Activated CD4-positive, alpha-beta T cell treated with anti-CD3 and anti-CD28 coated beads for 36 hours (primary cell): ENCODE measurements around the gene ST6GALNAC1. TPM values are rescaled to one million over a fixed set of nuclear protein-coding genes. Genes with fewer than 3 reads are reported as not detected.
A peak's percentile ranks its signal among the peaks of the same experiment; 100 is the strongest.

Source experiments
- ATAC-seq: fragments of 200-7000 bp; cut with Tn5 transposase; one replicate; pipeline ENCODE4 v1.10.0; 2021; ENCODE audit warnings: mild to moderate bottlenecking, moderate library complexity
- CTCF ChIA-PET: fragments of 350-600 bp; sonication (Branson Sonifier 250); formaldehyde crosslinking; loops from one replicate; lab custom pipeline; 2021; ENCODE audit warnings: antibody characterized with exemption; lab: Charles Lee
- POLR2A ChIA-PET: fragments of 350-600 bp; sonication (Branson Sonifier 250); formaldehyde crosslinking; loops from one replicate; lab custom pipeline; 2021; ENCODE audit warnings: antibody characterized with exemption, inconsistent platforms; lab: Charles Lee
- DNase-seq: peaks from one replicate; pipeline ENCODE4 v3.0.0-alpha.2; 2020
- H3K27ac Mint-ChIP-seq: one replicate; pipeline ENCODE4 v1.8.0; 2021; ENCODE audit warnings: mixed read lengths
- H3K27me3 Mint-ChIP-seq: one replicate; pipeline ENCODE4 v1.8.0; 2021; ENCODE audit warnings: mixed read lengths
- H3K36me3 Mint-ChIP-seq: one replicate; pipeline ENCODE4 v1.8.0; 2021; ENCODE audit warnings: low read depth, mixed read lengths
- H3K4me1 Mint-ChIP-seq: one replicate; pipeline ENCODE4 v1.8.0; 2021; ENCODE audit warnings: mixed read lengths
- H3K4me3 Mint-ChIP-seq: one replicate; pipeline ENCODE4 v1.8.0; 2021; ENCODE audit warnings: mild to moderate bottlenecking, moderate library complexity, mixed read lengths
- H3K9me3 Mint-ChIP-seq: one replicate; pipeline ENCODE4 v1.8.0; 2021; ENCODE audit warnings: low read depth, mixed read lengths
- intact Hi-C, 2 experiments: fragments of 100-400 bp; cut with DNase I in 1 of 2; cut with micrococcal nuclease in 1 of 2; formaldehyde crosslinking; loops; one replicate each; pipeline versions ENCODE4 v1.14.2 to v1.15.1; 2022 to 2024; cut with DNase I, micrococcal nuclease
- total RNA-seq, 2 experiments: library from RNA; stranded (reverse); gene quantifications; one replicate each; pipeline ENCODE4 v1.2.3, GENCODE V29; 2021

ST6GALNAC1 gene, protein sequence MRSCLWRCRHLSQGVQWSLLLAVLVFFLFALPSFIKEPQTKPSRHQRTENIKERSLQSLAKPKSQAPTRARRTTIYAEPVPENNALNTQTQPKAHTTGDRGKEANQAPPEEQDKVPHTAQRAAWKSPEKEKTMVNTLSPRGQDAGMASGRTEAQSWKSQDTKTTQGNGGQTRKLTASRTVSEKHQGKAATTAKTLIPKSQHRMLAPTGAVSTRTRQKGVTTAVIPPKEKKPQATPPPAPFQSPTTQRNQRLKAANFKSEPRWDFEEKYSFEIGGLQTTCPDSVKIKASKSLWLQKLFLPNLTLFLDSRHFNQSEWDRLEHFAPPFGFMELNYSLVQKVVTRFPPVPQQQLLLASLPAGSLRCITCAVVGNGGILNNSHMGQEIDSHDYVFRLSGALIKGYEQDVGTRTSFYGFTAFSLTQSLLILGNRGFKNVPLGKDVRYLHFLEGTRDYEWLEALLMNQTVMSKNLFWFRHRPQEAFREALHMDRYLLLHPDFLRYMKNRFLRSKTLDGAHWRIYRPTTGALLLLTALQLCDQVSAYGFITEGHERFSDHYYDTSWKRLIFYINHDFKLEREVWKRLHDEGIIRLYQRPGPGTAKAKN
- total RNA-seq, result under 1 TPM; 0.88 to 0.89 TPM

DNA sequence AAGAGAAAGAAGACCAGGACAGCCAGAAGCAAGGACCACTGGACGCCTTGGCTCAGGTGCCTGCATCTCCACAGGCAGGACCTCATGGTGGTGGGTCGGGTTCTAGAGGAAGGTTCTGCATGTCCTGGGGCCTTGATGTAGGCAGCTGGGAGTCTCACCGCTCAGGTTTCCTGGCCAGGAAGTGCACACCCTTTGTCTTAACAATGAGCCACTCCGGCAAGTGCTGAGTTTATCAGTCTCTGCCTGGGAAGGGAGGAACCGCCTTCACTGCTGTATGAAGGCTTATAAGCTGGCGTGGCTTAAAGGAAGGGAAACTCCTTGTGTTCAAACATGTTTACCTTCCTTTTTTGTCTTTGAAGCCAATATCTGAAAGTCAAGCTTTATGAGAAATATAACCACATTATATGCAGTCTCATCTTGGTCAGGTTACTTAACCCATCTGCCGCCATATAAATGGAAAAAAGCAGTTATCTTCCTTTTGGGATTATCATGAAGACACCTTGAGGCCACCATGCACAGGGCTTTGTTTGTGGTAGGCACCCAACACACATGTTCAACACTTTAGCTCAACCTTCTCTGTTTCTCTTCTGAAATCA lies at the start of gene ST6GALNAC1:
TSS of gene ST6GALNAC1 (minus strand) at position 205 of the 596 bp plus-strand sequence. CDS start at position 86, 119 bp downstream.
- POLR2A ChIA-PET, result no interaction called here
- H3K4me1 Mint-ChIP-seq, result peaks cover 17% of the 10 kb centered on the region
- intact Hi-C loops, result no loop called here
- no peak within 1 kb of the TSS for H3K27ac Mint-ChIP-seq
- H3K9me3 Mint-ChIP-seq, result no peaks in the 10 kb centered on the region
- H3K27me3 Mint-ChIP-seq, result peaks cover 3% of the 10 kb centered on the region
- DNase-seq (peak; percentile 17), ATAC-seq (no peak)
- CTCF ChIA-PET, result interaction anchor here (0.6 to 1.2 kb wide), 2 partner anchors 20 to 186 kb away, joined by 3 to 5 read pairs; no protein-coding TSS in a partner anchor
- H3K36me3 Mint-ChIP-seq, result no peaks in the 10 kb centered on the region
- peak within 1 kb of the TSS; percentile 0 for H3K4me3 Mint-ChIP-seq

GRCh38 chr17:76691379-76692191 lies 48.0 kb upstream of the ST6GALNAC1 start:
- Mint-ChIP-seq H3K4me3 (no peak overlapping the region), H3K27me3 (no peaks in the 10 kb centered on the region), H3K36me3 (no peaks in the 10 kb centered on the region), H3K4me1 (peaks cover 4% of the 10 kb centered on the region), H3K9me3 (no peaks in the 10 kb centered on the region), H3K27ac (no peak overlapping the region)
- intact Hi-C loops, result no loop called here
- ATAC-seq (no peak), DNase-seq (no peak)
- ChIA-PET POLR2A (interaction anchor here (0.6 kb wide), 1 partner anchor 19 kb away, joined by 12 read pairs; no protein-coding TSS in a partner anchor), CTCF (interaction anchor here (0.7 to 1.1 kb wide), 3 partner anchors 10 to 168 kb away, joined by 3 to 4 read pairs (median 4); no protein-coding TSS in a partner anchor)

GRCh38 chr17:76690596-76691280 lies 47.2 kb upstream of the ST6GALNAC1 start:
- POLR2A ChIA-PET, result interaction anchor here (0.6 kb wide), 1 partner anchor 18 kb away, joined by 12 read pairs; no protein-coding TSS in a partner anchor
- Mint-ChIP-seq H3K9me3 (no peaks in the 10 kb centered on the region), H3K27me3 (no peaks in the 10 kb centered on the region), H3K27ac (no peak overlapping the region), H3K36me3 (no peaks in the 10 kb centered on the region), H3K4me1 (peaks cover 2% of the 10 kb centered on the region), H3K4me3 (no peak overlapping the region)
- ATAC-seq (no peak), DNase-seq (no peak)
- intact Hi-C loops, result no loop called here
- CTCF ChIA-PET, result interaction anchor here (0.7 to 1.1 kb wide), 3 partner anchors 9 to 168 kb away, joined by 3 to 4 read pairs (median 4); no protein-coding TSS in a partner anchor

- H3K36me3 Mint-ChIP-seq, result no peaks in the 10 kb centered on the region
- no peaks in the 10 kb centered on the region for H3K27me3 Mint-ChIP-seq
- DNase-seq, result no peak
- no peaks in the 10 kb centered on the region for H3K4me1 Mint-ChIP-seq
- H3K9me3 Mint-ChIP-seq, result no peaks in the 10 kb centered on the region
- POLR2A ChIA-PET, result no interaction called here
- intact Hi-C loops, result loop anchor here in 1 of 2 experiments (10.0 kb wide), 1 partner anchor 165 kb away; no protein-coding TSS in a partner anchor
- H3K27ac Mint-ChIP-seq, result no peak overlapping the region
- H3K4me3 Mint-ChIP-seq, result no peak overlapping the region
- CTCF ChIA-PET, result no interaction called here
- no peak for ATAC-seq
Measured at GRCh38 chr17:76689859-76690258, 46.3 kb upstream of the ST6GALNAC1 start.

- ChIA-PET CTCF (no interaction called here), POLR2A (no interaction called here)
- Mint-ChIP-seq H3K9me3 (no peaks in the 10 kb centered on the region), H3K27ac (no peak overlapping the region), H3K4me3 (no peak overlapping the region), H3K27me3 (no peaks in the 10 kb centered on the region), H3K36me3 (no peaks in the 10 kb centered on the region), H3K4me1 (no peaks in the 10 kb centered on the region)
- ATAC-seq (no peak), DNase-seq (no peak)
- intact Hi-C loops, result loop anchor here in 1 of 2 experiments (10.0 kb wide), 1 partner anchor 163 kb away; no protein-coding TSS in a partner anchor
Measured at GRCh38 chr17:76688165-76688622, 44.6 kb upstream of the ST6GALNAC1 start.

GRCh38 chr17:76687298-76688164 lies 44.0 kb upstream of the ST6GALNAC1 start:
- Mint-ChIP-seq H3K9me3 (no peaks in the 10 kb centered on the region), H3K4me1 (no peaks in the 10 kb centered on the region), H3K27me3 (no peaks in the 10 kb centered on the region), H3K36me3 (no peaks in the 10 kb centered on the region), H3K4me3 (no peak overlapping the region), H3K27ac (no peak overlapping the region)
- CTCF ChIA-PET, result interaction anchor here (0.5 kb wide), 1 partner anchor 782 kb away, joined by 3 read pairs; no protein-coding TSS in a partner anchor
- intact Hi-C loops, result loop anchor here in 1 of 2 experiments (10.0 kb wide), 1 partner anchor 163 kb away; no protein-coding TSS in a partner anchor
- POLR2A ChIA-PET, result no interaction called here
- DNase-seq (no peak), ATAC-seq (no peak)

- Mint-ChIP-seq H3K27me3 (no peaks in the 10 kb centered on the region), H3K9me3 (no peaks in the 10 kb centered on the region), H3K4me3 (no peak overlapping the region), H3K4me1 (peaks cover 1% of the 10 kb centered on the region), H3K27ac (no peak overlapping the region), H3K36me3 (no peaks in the 10 kb centered on the region)
- no peak for ATAC-seq
- no peak for DNase-seq
- intact Hi-C loops, result loop anchor here in 1 of 2 experiments (10.0 kb wide), 1 partner anchor 162 kb away; no protein-coding TSS in a partner anchor
- POLR2A ChIA-PET, result no interaction called here
- CTCF ChIA-PET, result interaction anchor here (0.5 kb wide), 1 partner anchor 781 kb away, joined by 3 read pairs; no protein-coding TSS in a partner anchor
Measured at GRCh38 chr17:76686538-76687297, 43.2 kb upstream of the ST6GALNAC1 start.

- no peaks in the 10 kb centered on the region for H3K27me3 Mint-ChIP-seq
- DNase-seq (no peak), ATAC-seq (no peak)
- no peaks in the 10 kb centered on the region for H3K9me3 Mint-ChIP-seq
- POLR2A ChIA-PET, result no interaction called here
- H3K36me3 Mint-ChIP-seq, result no peaks in the 10 kb centered on the region
- CTCF ChIA-PET, result no interaction called here
- no peak overlapping the region for H3K4me3 Mint-ChIP-seq
- peaks cover 1% of the 10 kb centered on the region for H3K4me1 Mint-ChIP-seq
- intact Hi-C loops, result loop anchor here in 1 of 2 experiments (10.0 kb wide), 1 partner anchor 161 kb away; no protein-coding TSS in a partner anchor
- H3K27ac Mint-ChIP-seq, result no peak overlapping the region
Measured at GRCh38 chr17:76685846-76686245, 42.3 kb upstream of the ST6GALNAC1 start.

GRCh38 chr17:76685366-76685765 lies 41.8 kb upstream of the ST6GALNAC1 start:
- DNase-seq, result no peak
- no peak overlapping the region for H3K4me3 Mint-ChIP-seq
- CTCF ChIA-PET, result no interaction called here
- no peaks in the 10 kb centered on the region for H3K36me3 Mint-ChIP-seq
- H3K27ac Mint-ChIP-seq, result no peak overlapping the region
- H3K4me1 Mint-ChIP-seq, result peaks cover 1% of the 10 kb centered on the region
- POLR2A ChIA-PET, result no interaction called here
- no peaks in the 10 kb centered on the region for H3K27me3 Mint-ChIP-seq
- no peak for ATAC-seq
- no peaks in the 10 kb centered on the region for H3K9me3 Mint-ChIP-seq
- intact Hi-C loops, result loop anchor here in 1 of 2 experiments (10.0 kb wide), 1 partner anchor 161 kb away; no protein-coding TSS in a partner anchor
